RWPE2 (cell line): ENCODE results near the gene SAT1.

ENCODE experiments used
- ATAC-seq: fragments of 200-7000 bp; cut with Tn5 transposase; 3 replicates; pipeline ENCODE4 v1.9.1; 2021; ENCODE audit warnings: low read depth
- DNase-seq: peaks from one replicate; pipeline ENCODE4 v3.0.0-alpha.2; 2020; ENCODE audit warnings: low spot score
- H3K27ac ChIP-seq: fragments of 450-650 bp; 2 replicates; pipeline ENCODE4 v1.5.1; 2017; ENCODE audit warnings: mild to moderate bottlenecking; ENCODE audit not compliant: poor library complexity, severe bottlenecking
- H3K27me3 ChIP-seq: fragments of 250-450 bp; sonication (Bioruptor Pico); 2 replicates; pipeline ENCODE4 v1.5.1; 2021; ENCODE audit warnings: mild to moderate bottlenecking, moderate library complexity; ENCODE audit not compliant: insufficient read depth, poor library complexity, severe bottlenecking
- H3K36me3 ChIP-seq: fragments of 250-450 bp; sonication (Bioruptor Pico); 2 replicates; pipeline ENCODE4 v1.5.1; 2020; ENCODE audit warnings: low read depth, mild to moderate bottlenecking, moderate library complexity
- H3K4me1 ChIP-seq: fragments of 250-450 bp; sonication (Bioruptor Pico); 2 replicates; pipeline ENCODE4 v1.5.1; 2021; ENCODE audit warnings: mild to moderate bottlenecking, moderate library complexity; ENCODE audit not compliant: insufficient read depth, poor library complexity, severe bottlenecking
- H3K4me3 ChIP-seq: fragments of 250-450 bp; sonication (Bioruptor Pico); 2 replicates; pipeline ENCODE4 v1.5.1; 2021; ENCODE audit warnings: mild to moderate bottlenecking, moderate library complexity; ENCODE audit not compliant: severe bottlenecking
- H3K9me3 ChIP-seq: fragments of 250-450 bp; sonication (Bioruptor Pico); 2 replicates; pipeline ENCODE4 v1.5.1; 2021; ENCODE audit warnings: mild to moderate bottlenecking, moderate library complexity; ENCODE audit not compliant: severe bottlenecking
- CTCF ChIP-seq: fragments of 450-650 bp; IDR thresholded peaks from one replicate; pipeline ENCODE4 v1.5.1; 2017; ENCODE audit warnings: mild to moderate bottlenecking, moderate library complexity; ENCODE audit not compliant: poor library complexity, severe bottlenecking

The SAT1 gene

GRCh38 chrX:23782863-23783588 is at the start of gene SAT1:
TSS of gene SAT1 (plus strand) at chrX:23783173. CDS start at chrX:23783352, 179 bp downstream.
- H3K9me3 ChIP-seq = no peaks in the 10 kb centered on the region
- TF ChIP-seq CTCF = peak; percentile 82
- H3K4me3 ChIP-seq = peak within 1 kb of the TSS; percentile 61
- H3K27me3 ChIP-seq = no peaks in the 10 kb centered on the region
- ATAC-seq (peak; percentile 71), DNase-seq (peak; percentile 94)
- H3K36me3 ChIP-seq = peaks cover 29% of the 10 kb centered on the region
- peaks cover 9% of the 10 kb centered on the region for H3K4me1 ChIP-seq
- peak within 1 kb of the TSS; percentile 86 for H3K27ac ChIP-seq

DNA sequence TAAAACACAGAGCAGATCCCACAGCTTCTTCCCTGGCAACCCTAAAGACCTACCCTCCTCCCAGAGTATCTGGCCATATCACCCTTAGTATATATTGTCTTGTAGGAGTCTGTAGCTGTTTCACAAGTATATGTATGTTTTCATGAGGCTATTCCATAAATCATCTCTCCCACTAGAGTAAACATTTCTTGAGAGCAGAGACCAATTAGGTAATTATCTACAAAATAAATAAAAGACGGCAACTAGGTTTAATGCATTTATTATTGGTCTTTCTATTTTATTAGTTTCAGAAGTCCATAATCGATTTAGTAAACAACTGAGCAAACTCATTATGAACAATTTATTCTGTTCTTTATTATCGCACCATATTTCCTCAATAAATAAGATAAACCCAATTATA is 46.9 kb upstream of the SAT1 start:
- peaks cover 43% of the 10 kb centered on the region for H3K36me3 ChIP-seq
- ATAC-seq = no peak
- no peak for DNase-seq
- H3K27ac ChIP-seq = no peak overlapping the region
- H3K9me3 ChIP-seq = no peaks in the 10 kb centered on the region
- no peak for TF ChIP-seq CTCF
- no peak overlapping the region for H3K4me3 ChIP-seq
- no peaks in the 10 kb centered on the region for H3K4me1 ChIP-seq
- H3K27me3 ChIP-seq = no peaks in the 10 kb centered on the region

DNA sequence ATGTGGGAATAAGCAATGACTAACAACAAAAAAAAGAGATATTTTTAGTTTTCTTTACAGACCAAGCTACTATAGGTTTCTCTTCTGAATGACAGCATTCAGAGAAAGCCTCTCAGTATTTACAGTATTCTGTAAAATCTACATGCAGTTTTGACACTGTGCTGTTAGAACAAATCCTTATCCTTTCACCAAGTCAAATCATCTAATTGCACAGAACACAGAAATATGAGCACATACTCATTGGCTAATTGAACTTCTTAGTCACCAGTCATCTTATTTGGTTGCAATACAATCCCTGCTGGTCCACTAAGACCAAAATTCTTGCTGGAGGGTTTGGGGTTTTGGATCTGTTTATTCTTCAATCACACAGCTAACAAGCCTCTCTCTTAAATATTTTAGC is 45.6 kb upstream of the SAT1 start:
- DNase-seq = no peak
- no peak for TF ChIP-seq CTCF

GRCh38 chrX:23742174-23742696 is 40.7 kb upstream of the SAT1 start:
- Histone ChIP-seq H3K4me1 (no peaks in the 10 kb centered on the region), H3K36me3 (0 out of 2 replicates have a peak, but pooled peaks cover 3% of the 10 kb centered on the region), H3K27me3 (no peaks in the 10 kb centered on the region), H3K27ac (peak overlapping the region; percentile 94), H3K4me3 (peak overlapping the region; percentile 78), H3K9me3 (no peaks in the 10 kb centered on the region)
- ATAC-seq (peak; percentile 62), DNase-seq (no peak)
- TF ChIP-seq CTCF = no peak

More for the DNA sequence above, 45.6 kb upstream of the SAT1 start:
- H3K36me3 ChIP-seq = peaks cover 35% of the 10 kb centered on the region
- ATAC-seq = no peak
- H3K9me3 ChIP-seq = no peaks in the 10 kb centered on the region
- no peaks in the 10 kb centered on the region for H3K4me1 ChIP-seq
- H3K27ac ChIP-seq = no peak overlapping the region
- no peak overlapping the region for H3K4me3 ChIP-seq
- H3K27me3 ChIP-seq = no peaks in the 10 kb centered on the region
